Measurements from ENCODE around the gene R3HCC1L. TPM values are rescaled to one million over a fixed set of nuclear protein-coding genes. Genes with fewer than 3 reads are reported as not detected.

The R3HCC1L gene
- total RNA-seq, 6 donors from 2014 or later: 13.2 to 24.1 (median 16.3) TPM

DNA sequence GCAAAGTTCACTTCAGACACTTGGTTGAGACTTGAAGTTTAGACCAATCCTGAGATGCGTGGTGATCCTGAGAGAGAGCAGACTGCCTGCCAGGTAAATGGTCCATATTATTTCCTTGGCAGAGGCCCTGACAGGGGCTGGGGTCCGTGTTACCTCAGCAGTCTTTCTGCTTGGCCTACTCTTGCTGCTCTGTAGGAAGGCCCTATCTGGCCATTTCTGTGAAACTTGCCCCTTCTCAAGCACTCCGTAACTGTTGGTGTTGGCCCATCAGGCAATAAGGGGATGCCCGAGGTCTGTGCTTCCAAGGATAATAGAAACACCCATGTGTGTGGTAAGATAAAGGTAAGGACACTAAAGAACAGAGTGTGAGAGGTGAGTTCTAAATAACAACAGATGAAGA lies 113.6 kb downstream of the R3HCC1L start:
- DNase-seq: no peak
- H3K9me3 ChIP-seq: no peaks in the 10 kb centered on the region

DNA sequence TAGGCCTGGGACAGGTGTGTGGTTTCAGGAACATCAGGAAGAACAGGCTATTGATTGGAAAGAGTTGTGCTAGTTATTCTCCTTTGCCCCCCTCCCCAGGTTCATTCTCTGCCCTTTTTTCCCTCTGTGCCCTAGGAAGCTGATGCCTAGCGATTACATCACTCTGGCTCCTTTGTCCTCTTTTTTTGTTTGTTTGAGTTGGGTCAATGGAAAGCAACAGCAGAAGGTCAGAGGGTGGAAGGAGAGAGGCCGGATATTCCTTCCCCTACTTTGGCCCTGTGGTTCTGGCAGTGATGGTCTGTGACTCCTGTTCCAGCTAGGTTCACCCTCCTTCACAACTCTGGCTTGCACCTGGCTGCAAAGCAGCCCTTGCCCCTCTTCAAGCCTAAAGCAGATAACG lies 114.7 kb downstream of the R3HCC1L start:
- WGBS, 2 donors: 78 to 82% methylated on average over 3 of the region's 3 CpGs
- no peak overlapping the region for H3K27ac ChIP-seq

More for the DNA sequence above, 113.6 kb downstream of the R3HCC1L start:
- TF ChIP-seq EP300 (IDR thresholded peaks at IDR 0.05) (no peak), POLR2A (IDR thresholded peaks at IDR 0.05) (no peak), POLR2AphosphoS5 (IDR thresholded peaks at IDR 0.05) (no peak)
- TF ChIP-seq, protein P1, sequence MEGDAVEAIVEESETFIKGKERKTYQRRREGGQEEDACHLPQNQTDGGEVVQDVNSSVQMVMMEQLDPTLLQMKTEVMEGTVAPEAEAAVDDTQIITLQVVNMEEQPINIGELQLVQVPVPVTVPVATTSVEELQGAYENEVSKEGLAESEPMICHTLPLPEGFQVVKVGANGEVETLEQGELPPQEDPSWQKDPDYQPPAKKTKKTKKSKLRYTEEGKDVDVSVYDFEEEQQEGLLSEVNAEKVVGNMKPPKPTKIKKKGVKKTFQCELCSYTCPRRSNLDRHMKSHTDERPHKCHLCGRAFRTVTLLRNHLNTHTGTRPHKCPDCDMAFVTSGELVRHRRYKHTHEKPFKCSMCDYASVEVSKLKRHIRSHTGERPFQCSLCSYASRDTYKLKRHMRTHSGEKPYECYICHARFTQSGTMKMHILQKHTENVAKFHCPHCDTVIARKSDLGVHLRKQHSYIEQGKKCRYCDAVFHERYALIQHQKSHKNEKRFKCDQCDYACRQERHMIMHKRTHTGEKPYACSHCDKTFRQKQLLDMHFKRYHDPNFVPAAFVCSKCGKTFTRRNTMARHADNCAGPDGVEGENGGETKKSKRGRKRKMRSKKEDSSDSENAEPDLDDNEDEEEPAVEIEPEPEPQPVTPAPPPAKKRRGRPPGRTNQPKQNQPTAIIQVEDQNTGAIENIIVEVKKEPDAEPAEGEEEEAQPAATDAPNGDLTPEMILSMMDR (IDR thresholded peaks at IDR 0.05): no peak
- no peak overlapping the region for H3K27ac ChIP-seq
- peaks cover 0 to 12% (median 4%) of the 10 kb centered on the region in 4 donors for H3K4me1 ChIP-seq
- H3K27me3 ChIP-seq: no peaks in the 10 kb centered on the region
- H3K4me3 ChIP-seq: no peak overlapping the region
- WGBS, 2 donors: 94 to 98% methylated on average over 3 to 4 of the region's 4 CpGs
- ATAC-seq (ENCODE audit: low FRiP score in 2 of 2): no peak
- peaks cover 0 to 71% (median 32%) of the 10 kb centered on the region in 4 donors for H3K36me3 ChIP-seq

GRCh38 chr10:98251399-98251798 lies 116.9 kb downstream of the R3HCC1L start:
- ATAC-seq (ENCODE audit: low FRiP score in 2 of 2): no peak
- H3K36me3 ChIP-seq: peaks cover 0 to 43% (median 20%) of the 10 kb centered on the region in 4 donors
- no peaks in the 10 kb centered on the region for H3K9me3 ChIP-seq
- 83 to 93% methylated on average over 8 of the region's 8 CpGs for WGBS, 2 donors
- H3K4me3 ChIP-seq: no peak overlapping the region
- no peak overlapping the region for H3K27ac ChIP-seq
- H3K4me1 ChIP-seq: peaks cover 0 to 11% (median 4%) of the 10 kb centered on the region in 4 donors
- H3K27me3 ChIP-seq: no peaks in the 10 kb centered on the region
- TF ChIP-seq EP300 (IDR thresholded peaks at IDR 0.05) (no peak), POLR2AphosphoS5 (IDR thresholded peaks at IDR 0.05) (no peak), POLR2A (IDR thresholded peaks at IDR 0.05) (no peak)
- TF ChIP-seq, protein P1 (IDR thresholded peaks at IDR 0.05): no peak
- no peak for DNase-seq

More for the DNA sequence above, 114.7 kb downstream of the R3HCC1L start:
- peaks cover 0 to 65% (median 29%) of the 10 kb centered on the region in 4 donors for H3K36me3 ChIP-seq
- ATAC-seq (ENCODE audit: low FRiP score in 2 of 2): no peak
- TF ChIP-seq EP300 (IDR thresholded peaks at IDR 0.05): no peak
- TF ChIP-seq, protein P1 (IDR thresholded peaks at IDR 0.05): no peak
- TF ChIP-seq POLR2AphosphoS5 (IDR thresholded peaks at IDR 0.05): no peak
- no peak for TF ChIP-seq POLR2A (IDR thresholded peaks at IDR 0.05)
- no peak overlapping the region for H3K4me3 ChIP-seq
- peaks cover 0 to 12% (median 4%) of the 10 kb centered on the region in 4 donors for H3K4me1 ChIP-seq
- DNase-seq: no peak
- no peaks in the 10 kb centered on the region for H3K27me3 ChIP-seq
- H3K9me3 ChIP-seq: no peaks in the 10 kb centered on the region

- Histone ChIP-seq H3K27ac (no peak overlapping the region), H3K36me3 (peaks cover 0 to 34% (median 22%) of the 10 kb centered on the region in 4 donors), H3K4me1 (peaks cover 0 to under 1% (median 0%) of the 10 kb centered on the region in 4 donors), H3K4me3 (no peak overlapping the region), H3K9me3 (no peaks in the 10 kb centered on the region), H3K27me3 (no peaks in the 10 kb centered on the region)
- TF ChIP-seq, protein P1 (IDR thresholded peaks at IDR 0.05): no peak
- TF ChIP-seq POLR2A (IDR thresholded peaks at IDR 0.05) (no peak), EP300 (IDR thresholded peaks at IDR 0.05) (no peak), POLR2AphosphoS5 (IDR thresholded peaks at IDR 0.05) (no peak)
- ATAC-seq (ENCODE audit: low FRiP score in 2 of 2) (no peak), DNase-seq (no peak)
- 92 to 97% methylated on average over 4 to 7 of the region's 7 CpGs for WGBS, 2 donors
Observed at GRCh38 chr10:98252464-98252863, 118.0 kb downstream of the R3HCC1L start.

DNA sequence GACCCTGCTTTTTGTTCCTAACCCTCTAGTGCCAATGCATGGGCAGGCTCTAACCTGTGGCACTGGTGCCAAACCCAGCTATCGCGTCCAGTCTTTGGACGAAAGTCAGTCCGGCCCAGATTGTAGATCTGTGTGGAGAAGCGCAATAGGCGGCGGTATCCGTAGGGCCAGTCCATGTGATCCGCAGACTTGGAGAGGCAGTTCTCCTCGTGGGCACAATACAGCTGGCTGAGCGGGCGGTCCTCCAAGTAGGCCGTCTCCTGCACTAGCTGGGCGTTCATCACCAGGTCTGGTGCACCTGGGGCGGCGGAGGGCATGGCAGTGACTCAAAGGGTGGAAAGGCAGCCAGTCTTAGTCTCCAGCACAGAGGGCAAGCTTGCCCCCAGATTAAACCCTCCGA lies 119.0 kb downstream of the R3HCC1L start:
- peaks cover 0 to 24% (median 13%) of the 10 kb centered on the region in 4 donors for H3K36me3 ChIP-seq
- no peaks in the 10 kb centered on the region for H3K9me3 ChIP-seq
- WGBS, 2 donors: 91 to 96% methylated on average over 15 to 17 of the region's 17 CpGs
- DNase-seq: no peak
- H3K4me1 ChIP-seq: no peaks in the 10 kb centered on the region
- TF ChIP-seq POLR2AphosphoS5 (IDR thresholded peaks at IDR 0.05): no peak
- no peak for TF ChIP-seq POLR2A (IDR thresholded peaks at IDR 0.05)
- TF ChIP-seq, protein P1 (IDR thresholded peaks at IDR 0.05): no peak
- no peak for TF ChIP-seq EP300 (IDR thresholded peaks at IDR 0.05)
- no peak for ATAC-seq (ENCODE audit: low FRiP score in 2 of 2)
- no peak overlapping the region for H3K4me3 ChIP-seq
- H3K27ac ChIP-seq: no peak overlapping the region
- H3K27me3 ChIP-seq: no peaks in the 10 kb centered on the region
